Cerebellar cortex (tissue), 1 donor: Measurements from ENCODE around the gene COL6A5.

ENCODE experiments used
- DNase-seq: peaks from one replicate; pipeline ENCODE4 v3.0.0-alpha.2; 2015; ENCODE audit warnings: low spot score

COL6A5 gene

DNA sequence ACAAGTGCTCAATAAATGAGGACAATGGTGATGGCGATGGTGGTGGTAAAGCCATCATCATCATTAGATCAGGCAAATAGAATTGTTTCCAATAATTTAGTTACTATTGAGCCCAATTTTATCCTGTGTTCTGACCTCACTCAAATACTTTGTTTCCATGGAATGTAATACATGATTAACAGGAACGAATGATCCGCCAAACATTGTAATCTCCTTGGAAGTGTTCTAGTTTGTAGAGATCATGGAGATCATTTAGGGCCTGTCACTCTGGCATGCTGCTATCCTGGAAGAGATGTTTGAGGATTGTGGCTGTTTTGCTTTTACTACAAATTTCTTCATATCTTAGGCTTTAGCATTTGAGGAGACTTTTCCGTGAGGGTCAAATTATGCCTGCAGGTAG, 174.3 kb downstream of the COL6A5 start:
- DNase-seq, result no peak

DNA sequence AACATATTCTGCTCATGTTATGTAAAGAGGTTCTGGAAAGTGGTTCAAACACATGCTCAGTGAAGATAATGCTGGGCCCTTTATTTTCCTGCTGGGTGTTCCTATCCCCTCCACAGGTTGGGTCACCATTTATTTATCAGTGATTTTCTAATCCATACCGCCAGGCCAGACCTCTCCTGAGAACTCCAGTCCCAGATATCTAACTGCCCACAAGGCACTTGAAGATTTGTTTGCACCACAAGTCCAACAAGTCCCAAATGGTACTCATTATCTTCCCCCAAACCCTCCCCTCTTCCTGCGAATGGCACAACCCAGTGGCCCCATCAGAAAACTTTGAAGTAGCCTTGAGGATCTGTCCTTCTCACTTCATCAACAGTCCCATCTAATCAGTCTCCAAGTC, 176.9 kb downstream of the COL6A5 start:
- DNase-seq, result no peak

DNA sequence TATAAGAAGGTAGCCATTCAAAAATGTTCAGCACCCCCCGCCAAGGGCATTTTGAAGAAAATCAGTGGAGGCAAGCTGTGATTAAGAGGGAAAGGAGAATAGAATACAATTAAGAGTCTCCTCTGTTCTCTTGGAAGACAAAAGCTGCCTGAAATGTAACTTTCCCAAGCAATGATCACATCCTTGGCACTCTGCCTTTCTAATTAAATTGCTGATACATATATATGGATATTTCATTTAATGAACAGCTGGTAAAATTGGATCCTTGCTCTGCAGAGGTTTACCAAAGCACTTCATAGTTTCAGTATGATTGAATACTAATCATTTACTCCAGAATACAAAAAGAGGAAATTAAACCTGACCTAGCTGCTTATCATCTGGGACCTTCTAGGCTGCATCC, 182.0 kb downstream of the COL6A5 start:
- no peak for DNase-seq

DNA sequence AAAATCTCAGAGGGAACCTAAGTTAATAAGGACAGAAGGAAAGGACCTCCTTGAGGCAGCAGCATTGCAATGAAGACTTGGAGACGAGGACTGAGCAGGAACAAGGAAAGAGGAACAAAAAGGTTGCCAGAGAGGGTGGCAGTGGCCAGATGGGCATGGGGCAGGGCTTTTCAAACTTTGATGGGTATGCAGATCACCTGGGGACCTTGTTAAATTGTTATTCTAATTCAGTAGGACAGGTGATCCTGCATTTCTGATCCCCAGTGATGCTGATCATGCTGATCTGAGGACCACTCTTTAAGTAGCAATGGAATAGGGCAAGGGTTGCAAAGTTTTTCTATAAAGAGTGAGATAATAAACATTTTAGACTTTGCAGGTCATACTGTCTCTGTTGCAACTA, 182.6 kb downstream of the COL6A5 start:
- DNase-seq, result no peak

DNA sequence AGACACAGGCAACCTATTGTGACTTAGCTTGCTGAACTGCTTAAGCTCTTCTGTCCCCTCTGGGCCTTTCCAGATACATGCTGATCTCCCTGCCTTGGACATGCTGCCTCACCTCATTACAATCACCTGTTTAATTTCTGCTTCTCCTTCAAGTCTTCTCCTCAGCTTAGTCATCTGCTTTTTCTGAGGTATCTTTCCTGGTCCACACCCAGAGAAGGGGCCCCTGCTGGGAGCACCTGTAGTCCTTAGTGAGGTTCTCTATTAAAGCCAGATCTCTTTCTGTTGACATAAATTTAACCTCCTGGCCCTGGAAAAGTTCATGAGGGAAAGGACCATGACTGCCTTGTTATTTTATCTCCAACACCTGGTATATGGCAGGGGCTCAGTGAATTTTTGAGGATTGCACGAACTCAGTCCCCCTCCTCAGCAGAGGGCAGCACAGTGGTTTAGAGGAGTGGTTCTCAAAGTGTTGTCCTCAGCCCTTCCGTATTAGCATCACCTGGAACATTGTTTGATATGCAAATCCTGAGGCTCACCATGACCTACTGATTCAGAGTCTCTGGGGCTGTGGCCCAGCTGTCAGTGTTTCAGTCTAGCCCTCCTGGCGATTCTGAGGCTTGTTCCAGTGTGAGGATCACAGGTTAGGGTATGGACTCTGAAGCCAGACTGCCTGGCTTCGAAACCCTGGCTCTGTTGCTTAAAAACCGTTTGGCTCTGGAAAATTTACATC, 184.2 kb downstream of the COL6A5 start:
- DNase-seq, result no peak

DNA sequence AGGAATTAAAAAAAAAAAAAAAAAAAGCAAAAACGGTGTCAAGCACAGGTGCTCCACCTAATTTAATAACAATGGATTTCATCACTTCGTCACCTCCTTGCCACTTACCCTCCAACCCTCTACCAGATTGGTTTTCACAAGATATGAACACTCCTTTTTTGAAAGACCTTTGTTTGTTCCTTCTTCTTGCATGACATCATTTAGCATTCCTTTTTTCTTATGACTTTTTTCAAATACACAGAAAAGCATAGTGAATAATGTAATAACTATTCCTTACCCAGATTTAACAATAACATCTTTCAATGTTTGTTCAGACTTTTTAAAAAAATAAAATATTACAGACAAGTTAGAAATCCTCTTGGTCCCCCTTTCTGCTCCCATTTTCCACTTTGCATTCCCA, 187.8 kb downstream of the COL6A5 start:
- DNase-seq, result no peak
